SK-N-SH treated with all-trans-retinoic acid at 6 μM for 48 hours (cell line): ENCODE data around the gene PTGER2.

Source experiments
- ATAC-seq: fragments of 200-7000 bp; cut with Tn5 transposase; 3 replicates; pipeline ENCODE4 v1.9.1; 2020; ENCODE audit warnings: mild to moderate bottlenecking, moderate library complexity
- BACH2 ChIP-seq: fragments of 250-450 bp; sonication (Bioruptor Pico); IDR thresholded peaks from 2 replicates; pipeline ENCODE4 v1.9.0; 2021; ENCODE audit warnings: mild to moderate bottlenecking, borderline replicate concordance
- CSDC2 ChIP-seq: fragments of 250-450 bp; sonication (Bioruptor Pico); IDR thresholded peaks from 2 replicates; pipeline ENCODE4 v1.5.0; 2020; ENCODE audit warnings: mild to moderate bottlenecking, moderate library complexity
- GLIS3 ChIP-seq: fragments of 250-450 bp; sonication (Bioruptor Pico); IDR thresholded peaks from 2 replicates; pipeline ENCODE4 v1.5.0; 2020; ENCODE audit warnings: mild to moderate bottlenecking, moderate library complexity
- ISL1 ChIP-seq: fragments of 250-450 bp; sonication (Bioruptor Pico); IDR thresholded peaks from 2 replicates; pipeline ENCODE4 v2.1.2; 2022; ENCODE audit warnings: mild to moderate bottlenecking, moderate library complexity
- OSR1 ChIP-seq: fragments of 250-450 bp; sonication (Bioruptor Pico); IDR thresholded peaks from 2 replicates; pipeline ENCODE4 v1.8.0; 2022; ENCODE audit warnings: moderate library complexity, mild to moderate bottlenecking, inconsistent platforms
- PPARA ChIP-seq: fragments of 250-450 bp; sonication (Bioruptor Pico); IDR thresholded peaks from 2 replicates; pipeline ENCODE4 v1.5.0; 2020; ENCODE audit warnings: mild to moderate bottlenecking, borderline replicate concordance
- RARB ChIP-seq: fragments of 250-450 bp; sonication (Bioruptor Pico); IDR thresholded peaks from 2 replicates; pipeline ENCODE4 v1.8.0; 2021; ENCODE audit warnings: mild to moderate bottlenecking, moderate library complexity
- TCF4 ChIP-seq: fragments of 250-450 bp; sonication (Bioruptor Pico); IDR thresholded peaks from 2 replicates; pipeline ENCODE4 v1.8.0; 2021; ENCODE audit warnings: mild to moderate bottlenecking, moderate library complexity, borderline replicate concordance
- ZC3H10 ChIP-seq: fragments of 250-450 bp; sonication (Bioruptor Pico); IDR thresholded peaks from 2 replicates; pipeline ENCODE4 v1.5.1; 2021; ENCODE audit warnings: mild to moderate bottlenecking, moderate library complexity
- ZFP3 ChIP-seq: fragments of 250-450 bp; sonication (Bioruptor Pico); IDR thresholded peaks from 2 replicates; pipeline ENCODE4 v1.5.0; 2020; ENCODE audit warnings: mild to moderate bottlenecking, moderate library complexity
- ZFP30 ChIP-seq: fragments of 450-650 bp; formaldehyde crosslinking; IDR thresholded peaks from 2 replicates; pipeline ENCODE4 v1.5.0; 2022; ENCODE audit warnings: mild to moderate bottlenecking, moderate library complexity
- ZNF565 ChIP-seq: fragments of 450-650 bp; formaldehyde crosslinking; conservative IDR thresholded peaks from 2 replicates; pipeline ENCODE4 v1.5.0; 2020; ENCODE audit warnings: low read depth, mild to moderate bottlenecking, moderate library complexity
- ZNF8 ChIP-seq: fragments of 450-650 bp; formaldehyde crosslinking; IDR thresholded peaks from 2 replicates; pipeline ENCODE4 v1.5.0; 2020; ENCODE audit warnings: mild to moderate bottlenecking, moderate library complexity
- TF ChIP-seq, protein P1 (sequence below): fragments of 250-450 bp; sonication (Bioruptor Pico); IDR thresholded peaks from 2 replicates; pipeline ENCODE4 v1.8.0; 2021; ENCODE audit warnings: low read depth, mild to moderate bottlenecking, moderate library complexity, borderline replicate concordance
- TF ChIP-seq, protein P2 (sequence below): fragments of 250-450 bp; sonication (Bioruptor Pico); IDR thresholded peaks from 2 replicates; pipeline ENCODE4 v1.8.0; 2020; ENCODE audit warnings: mild to moderate bottlenecking, moderate library complexity, borderline replicate concordance
- TF ChIP-seq, protein P3 (sequence below): fragments of 250-450 bp; sonication (Bioruptor Pico); IDR thresholded peaks from 2 replicates; pipeline ENCODE4 v1.5.1; 2021; ENCODE audit warnings: mild to moderate bottlenecking, moderate library complexity
- TF ChIP-seq, protein P4 (sequence below): fragments of 250-450 bp; sonication (Bioruptor Pico); IDR thresholded peaks from 2 replicates; pipeline ENCODE4 v1.5.0; 2020; ENCODE audit warnings: mild to moderate bottlenecking, moderate library complexity

Gene PTGER2, protein sequence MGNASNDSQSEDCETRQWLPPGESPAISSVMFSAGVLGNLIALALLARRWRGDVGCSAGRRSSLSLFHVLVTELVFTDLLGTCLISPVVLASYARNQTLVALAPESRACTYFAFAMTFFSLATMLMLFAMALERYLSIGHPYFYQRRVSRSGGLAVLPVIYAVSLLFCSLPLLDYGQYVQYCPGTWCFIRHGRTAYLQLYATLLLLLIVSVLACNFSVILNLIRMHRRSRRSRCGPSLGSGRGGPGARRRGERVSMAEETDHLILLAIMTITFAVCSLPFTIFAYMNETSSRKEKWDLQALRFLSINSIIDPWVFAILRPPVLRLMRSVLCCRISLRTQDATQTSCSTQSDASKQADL

DNA sequence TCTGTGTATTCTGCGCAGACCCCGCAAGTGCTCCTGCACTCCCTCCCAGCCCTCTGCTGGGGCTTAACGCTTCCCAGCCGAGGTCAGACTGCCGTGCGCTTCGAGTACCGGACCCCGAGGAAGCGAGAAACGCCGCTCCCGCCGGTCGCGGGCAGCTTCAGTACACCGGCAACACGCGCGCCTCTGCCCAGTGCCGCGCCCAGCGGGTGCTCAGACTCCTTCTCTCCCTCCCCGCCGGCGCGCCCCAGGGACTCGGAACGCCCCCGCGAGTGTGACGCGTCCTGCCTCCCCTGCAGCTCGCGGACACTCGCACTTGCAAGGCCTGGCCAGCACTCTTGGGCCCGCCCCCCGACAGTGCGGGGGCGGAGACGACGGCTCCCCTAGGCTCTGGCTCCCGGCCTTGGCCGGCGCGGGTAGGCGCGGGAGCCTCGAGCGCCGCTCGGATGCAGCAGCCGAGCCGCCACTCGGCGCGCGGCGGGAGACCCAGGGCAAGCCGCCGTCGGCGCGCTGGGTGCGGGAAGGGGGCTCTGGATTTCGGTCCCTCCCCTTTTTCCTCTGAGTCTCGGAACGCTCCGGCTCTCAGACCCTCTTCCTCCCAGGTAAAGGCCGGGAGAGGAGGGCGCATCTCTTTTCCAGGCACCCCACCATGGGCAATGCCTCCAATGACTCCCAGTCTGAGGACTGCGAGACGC lies at the start of gene PTGER2:
Gene PTGER2, plus strand, starts transcription at position 410 of the 692 bp plus-strand sequence. Its CDS starts 237 bp downstream, at position 647.
- TF ChIP-seq, protein P1, sequence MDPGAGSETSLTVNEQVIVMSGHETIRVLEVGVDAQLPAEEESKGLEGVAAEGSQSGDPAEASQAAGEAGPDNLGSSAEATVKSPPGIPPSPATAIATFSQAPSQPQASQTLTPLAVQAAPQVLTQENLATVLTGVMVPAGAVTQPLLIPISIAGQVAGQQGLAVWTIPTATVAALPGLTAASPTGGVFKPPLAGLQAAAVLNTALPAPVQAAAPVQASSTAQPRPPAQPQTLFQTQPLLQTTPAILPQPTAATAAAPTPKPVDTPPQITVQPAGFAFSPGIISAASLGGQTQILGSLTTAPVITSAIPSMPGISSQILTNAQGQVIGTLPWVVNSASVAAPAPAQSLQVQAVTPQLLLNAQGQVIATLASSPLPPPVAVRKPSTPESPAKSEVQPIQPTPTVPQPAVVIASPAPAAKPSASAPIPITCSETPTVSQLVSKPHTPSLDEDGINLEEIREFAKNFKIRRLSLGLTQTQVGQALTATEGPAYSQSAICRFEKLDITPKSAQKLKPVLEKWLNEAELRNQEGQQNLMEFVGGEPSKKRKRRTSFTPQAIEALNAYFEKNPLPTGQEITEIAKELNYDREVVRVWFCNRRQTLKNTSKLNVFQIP (CRISPR knock-in tag) = no peak
- TF ChIP-seq ZNF8 (CRISPR knock-in tag) (no peak), ZFP3 (no peak), RARB (CRISPR knock-in tag) (no peak), BACH2 (CRISPR knock-in tag) (no peak)
- TF ChIP-seq, protein P2, sequence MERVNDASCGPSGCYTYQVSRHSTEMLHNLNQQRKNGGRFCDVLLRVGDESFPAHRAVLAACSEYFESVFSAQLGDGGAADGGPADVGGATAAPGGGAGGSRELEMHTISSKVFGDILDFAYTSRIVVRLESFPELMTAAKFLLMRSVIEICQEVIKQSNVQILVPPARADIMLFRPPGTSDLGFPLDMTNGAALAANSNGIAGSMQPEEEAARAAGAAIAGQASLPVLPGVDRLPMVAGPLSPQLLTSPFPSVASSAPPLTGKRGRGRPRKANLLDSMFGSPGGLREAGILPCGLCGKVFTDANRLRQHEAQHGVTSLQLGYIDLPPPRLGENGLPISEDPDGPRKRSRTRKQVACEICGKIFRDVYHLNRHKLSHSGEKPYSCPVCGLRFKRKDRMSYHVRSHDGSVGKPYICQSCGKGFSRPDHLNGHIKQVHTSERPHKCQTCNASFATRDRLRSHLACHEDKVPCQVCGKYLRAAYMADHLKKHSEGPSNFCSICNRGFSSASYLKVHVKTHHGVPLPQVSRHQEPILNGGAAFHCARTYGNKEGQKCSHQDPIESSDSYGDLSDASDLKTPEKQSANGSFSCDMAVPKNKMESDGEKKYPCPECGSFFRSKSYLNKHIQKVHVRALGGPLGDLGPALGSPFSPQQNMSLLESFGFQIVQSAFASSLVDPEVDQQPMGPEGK (CRISPR knock-in tag) = 0 out of 2 replicates have a peak, but pooled peaks have one; percentile 31
- TF ChIP-seq, all 23 proteins: peak for 1
- ATAC-seq = peak; percentile 87

DNA sequence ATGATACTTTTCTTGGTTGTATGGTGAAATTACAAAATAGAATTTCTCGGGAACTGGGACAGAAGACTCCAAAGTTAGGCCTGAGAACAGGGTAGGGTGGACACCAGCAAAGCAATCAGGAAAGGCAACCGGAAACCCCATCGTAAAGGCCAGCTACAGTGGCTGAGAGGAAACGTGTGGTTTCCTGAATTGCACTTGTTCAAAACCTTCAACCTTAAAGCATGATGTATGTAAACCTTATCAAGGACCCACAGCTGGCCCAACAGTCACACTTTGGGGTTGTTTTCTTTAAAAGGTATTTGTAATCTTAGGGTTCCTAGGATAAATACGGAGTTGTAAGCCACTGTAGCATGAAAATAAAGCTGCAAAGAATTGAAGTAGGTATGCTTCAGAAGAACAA lies 48.9 kb upstream of the PTGER2 start:
- ATAC-seq = no peak
- no peak for TF ChIP-seq TCF4

DNA sequence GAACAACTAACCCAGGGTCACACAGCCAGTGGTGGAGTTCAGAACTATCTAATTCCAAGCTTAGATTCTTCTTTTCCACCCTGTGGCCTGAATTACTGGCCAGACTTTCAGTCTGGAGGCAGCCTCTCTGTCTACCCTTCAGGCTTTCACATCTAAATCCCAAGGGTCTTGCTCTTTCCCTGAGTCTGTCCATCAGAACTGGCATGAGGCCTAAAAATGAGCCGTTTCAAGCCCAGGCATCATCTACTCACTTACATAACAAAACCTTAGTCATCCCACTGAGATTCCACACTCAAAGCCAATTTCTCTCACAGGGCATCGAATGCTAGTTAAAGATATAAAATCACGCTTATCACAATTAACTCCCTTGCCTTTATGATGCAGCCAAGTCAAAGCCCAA lies 47.9 kb upstream of the PTGER2 start:
- ATAC-seq = no peak
- TF ChIP-seq, protein P3, sequence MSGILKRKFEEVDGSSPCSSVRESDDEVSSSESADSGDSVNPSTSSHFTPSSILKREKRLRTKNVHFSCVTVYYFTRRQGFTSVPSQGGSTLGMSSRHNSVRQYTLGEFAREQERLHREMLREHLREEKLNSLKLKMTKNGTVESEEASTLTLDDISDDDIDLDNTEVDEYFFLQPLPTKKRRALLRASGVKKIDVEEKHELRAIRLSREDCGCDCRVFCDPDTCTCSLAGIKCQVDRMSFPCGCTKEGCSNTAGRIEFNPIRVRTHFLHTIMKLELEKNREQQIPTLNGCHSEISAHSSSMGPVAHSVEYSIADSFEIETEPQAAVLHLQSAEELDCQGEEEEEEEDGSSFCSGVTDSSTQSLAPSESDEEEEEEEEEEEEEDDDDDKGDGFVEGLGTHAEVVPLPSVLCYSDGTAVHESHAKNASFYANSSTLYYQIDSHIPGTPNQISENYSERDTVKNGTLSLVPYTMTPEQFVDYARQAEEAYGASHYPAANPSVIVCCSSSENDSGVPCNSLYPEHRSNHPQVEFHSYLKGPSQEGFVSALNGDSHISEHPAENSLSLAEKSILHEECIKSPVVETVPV = no peak
- no peak for TF ChIP-seq TCF4
- no peak for TF ChIP-seq BACH2 (CRISPR knock-in tag)
- no peak for TF ChIP-seq ISL1 (CRISPR knock-in tag)
- TF ChIP-seq, protein P2 (CRISPR knock-in tag) = no peak
- TF ChIP-seq CSDC2 = no peak
- TF ChIP-seq PPARA (CRISPR knock-in tag) = no peak

DNA sequence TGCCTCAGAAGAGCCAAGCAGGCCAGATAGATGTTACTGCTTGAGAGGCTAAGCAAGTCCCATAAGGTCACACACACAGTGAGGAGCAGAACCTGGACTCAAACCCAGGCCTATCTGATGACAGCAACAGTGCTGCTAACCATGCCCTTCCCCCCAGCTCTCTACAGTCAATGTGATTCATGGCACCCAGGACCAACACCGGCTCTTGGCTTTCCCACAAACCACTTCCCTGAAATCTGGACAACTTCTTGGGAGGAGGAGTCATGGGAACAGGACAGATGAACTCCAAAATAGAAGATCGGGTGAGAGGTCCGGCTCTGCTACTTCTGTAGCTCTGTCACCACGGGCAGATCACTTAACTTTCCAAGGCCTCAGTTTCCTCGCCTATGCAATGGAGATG lies 47.3 kb upstream of the PTGER2 start:
- TF ChIP-seq OSR1 (CRISPR knock-in tag) (no peak), CSDC2 (no peak), ISL1 (CRISPR knock-in tag) (no peak), GLIS3 (CRISPR knock-in tag) (no peak), ZC3H10 (CRISPR knock-in tag) (no peak), ZNF565 (CRISPR knock-in tag) (no peak), ZFP3 (no peak), TCF4 (no peak), ZFP30 (CRISPR knock-in tag) (no peak), PPARA (CRISPR knock-in tag) (no peak)
- TF ChIP-seq, protein P4, sequence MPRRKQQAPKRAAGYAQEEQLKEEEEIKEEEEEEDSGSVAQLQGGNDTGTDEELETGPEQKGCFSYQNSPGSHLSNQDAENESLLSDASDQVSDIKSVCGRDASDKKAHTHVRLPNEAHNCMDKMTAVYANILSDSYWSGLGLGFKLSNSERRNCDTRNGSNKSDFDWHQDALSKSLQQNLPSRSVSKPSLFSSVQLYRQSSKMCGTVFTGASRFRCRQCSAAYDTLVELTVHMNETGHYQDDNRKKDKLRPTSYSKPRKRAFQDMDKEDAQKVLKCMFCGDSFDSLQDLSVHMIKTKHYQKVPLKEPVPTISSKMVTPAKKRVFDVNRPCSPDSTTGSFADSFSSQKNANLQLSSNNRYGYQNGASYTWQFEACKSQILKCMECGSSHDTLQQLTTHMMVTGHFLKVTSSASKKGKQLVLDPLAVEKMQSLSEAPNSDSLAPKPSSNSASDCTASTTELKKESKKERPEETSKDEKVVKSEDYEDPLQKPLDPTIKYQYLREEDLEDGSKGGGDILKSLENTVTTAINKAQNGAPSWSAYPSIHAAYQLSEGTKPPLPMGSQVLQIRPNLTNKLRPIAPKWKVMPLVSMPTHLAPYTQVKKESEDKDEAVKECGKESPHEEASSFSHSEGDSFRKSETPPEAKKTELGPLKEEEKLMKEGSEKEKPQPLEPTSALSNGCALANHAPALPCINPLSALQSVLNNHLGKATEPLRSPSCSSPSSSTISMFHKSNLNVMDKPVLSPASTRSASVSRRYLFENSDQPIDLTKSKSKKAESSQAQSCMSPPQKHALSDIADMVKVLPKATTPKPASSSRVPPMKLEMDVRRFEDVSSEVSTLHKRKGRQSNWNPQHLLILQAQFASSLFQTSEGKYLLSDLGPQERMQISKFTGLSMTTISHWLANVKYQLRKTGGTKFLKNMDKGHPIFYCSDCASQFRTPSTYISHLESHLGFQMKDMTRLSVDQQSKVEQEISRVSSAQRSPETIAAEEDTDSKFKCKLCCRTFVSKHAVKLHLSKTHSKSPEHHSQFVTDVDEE (CRISPR knock-in tag) = no peak
- TF ChIP-seq, protein P2 (CRISPR knock-in tag) = no peak
- ATAC-seq = no peak
